NCI-H82 treated with DMSO at 0.1 percent for 48 hours (cell line): ENCODE results near the gene PCNT.
"Not testable (repeated sequence)": the region's sequence is repeated elsewhere in the genome, so short reads cannot be mapped to it uniquely, and the experiment has no call there.

ENCODE experiments used
- DNase-seq: peaks from one replicate; lab custom pipeline; 2025; ENCODE audit not compliant: unreplicated experiment; lab: John Stamatoyannopoulos, UW

Gene PCNT

GRCh38 chr21:46425041-46425440 lies 101.1 kb downstream of the PCNT start:
- DNase-seq, result no peak

- DNase-seq, result no peak
Measured at GRCh38 chr21:46425571-46425970, 101.6 kb downstream of the PCNT start.

GRCh38 chr21:46426313-46427046 lies 102.5 kb downstream of the PCNT start:
- DNase-seq, result no peak

- no peak for DNase-seq
Measured at GRCh38 chr21:46427516-46427915, 103.6 kb downstream of the PCNT start.

- DNase-seq, result no peak
Measured at GRCh38 chr21:46428286-46428685, 104.3 kb downstream of the PCNT start.

- no peak for DNase-seq
Measured at GRCh38 chr21:46428987-46429710, 105.2 kb downstream of the PCNT start.

- no peak for DNase-seq
Measured at GRCh38 chr21:46429754-46430681, 106.1 kb downstream of the PCNT start.

- DNase-seq, result no peak
Measured at GRCh38 chr21:46431448-46431847, 107.5 kb downstream of the PCNT start.

- DNase-seq, result no peak
Measured at GRCh38 chr21:46431884-46432488, 108.0 kb downstream of the PCNT start.

GRCh38 chr21:46433116-46433515 lies 109.2 kb downstream of the PCNT start:
- DNase-seq, result not testable (repeated sequence)

- DNase-seq, result no peak
Measured at GRCh38 chr21:46434322-46434958, 110.5 kb downstream of the PCNT start.

- no peak for DNase-seq
Measured at GRCh38 chr21:46435786-46436227, 111.9 kb downstream of the PCNT start.

GRCh38 chr21:46436621-46437020 lies 112.7 kb downstream of the PCNT start:
- no peak for DNase-seq

- no peak for DNase-seq
Measured at GRCh38 chr21:46437096-46437498, 113.1 kb downstream of the PCNT start.

GRCh38 chr21:46437511-46437910 lies 113.6 kb downstream of the PCNT start:
- no peak for DNase-seq

- DNase-seq, result no peak
Measured at GRCh38 chr21:46438241-46438640, 114.3 kb downstream of the PCNT start.

GRCh38 chr21:46439906-46440305 lies 116.0 kb downstream of the PCNT start:
- DNase-seq, result no peak

- no peak for DNase-seq
Measured at GRCh38 chr21:46441331-46441730, 117.4 kb downstream of the PCNT start.

GRCh38 chr21:46441961-46442498 lies 118.1 kb downstream of the PCNT start:
- DNase-seq, result no peak

GRCh38 chr21:46442938-46443337 lies 119.0 kb downstream of the PCNT start:
- no peak for DNase-seq
